DMS53 (cell line): Measurements from ENCODE around the gene LRPAP1.
"Not testable (repeated sequence)": the region's sequence is repeated elsewhere in the genome, so short reads cannot be mapped to it uniquely, and the experiment has no call there.

Experiments
- DNase-seq: peaks from one replicate; lab custom pipeline; 2025; lab: John Stamatoyannopoulos, UW

Gene LRPAP1

DNA sequence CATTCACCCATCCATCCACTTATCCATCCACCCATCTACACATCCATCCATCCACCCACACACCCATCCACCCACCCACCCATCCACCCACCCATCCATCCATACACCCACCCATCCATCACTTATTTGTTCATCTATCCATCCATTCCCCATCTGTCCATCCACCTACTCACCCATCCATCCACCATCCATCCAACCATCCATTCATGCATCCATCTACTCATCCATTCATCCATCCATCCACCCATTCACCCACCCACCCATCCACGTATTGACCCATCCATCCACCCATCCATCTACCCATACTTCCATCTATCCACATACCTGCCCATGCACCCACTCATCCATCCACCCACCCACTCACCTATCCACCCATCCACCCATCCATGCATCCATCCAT is 28.2 kb upstream of the LRPAP1 start:
- not testable (repeated sequence) for DNase-seq

DNA sequence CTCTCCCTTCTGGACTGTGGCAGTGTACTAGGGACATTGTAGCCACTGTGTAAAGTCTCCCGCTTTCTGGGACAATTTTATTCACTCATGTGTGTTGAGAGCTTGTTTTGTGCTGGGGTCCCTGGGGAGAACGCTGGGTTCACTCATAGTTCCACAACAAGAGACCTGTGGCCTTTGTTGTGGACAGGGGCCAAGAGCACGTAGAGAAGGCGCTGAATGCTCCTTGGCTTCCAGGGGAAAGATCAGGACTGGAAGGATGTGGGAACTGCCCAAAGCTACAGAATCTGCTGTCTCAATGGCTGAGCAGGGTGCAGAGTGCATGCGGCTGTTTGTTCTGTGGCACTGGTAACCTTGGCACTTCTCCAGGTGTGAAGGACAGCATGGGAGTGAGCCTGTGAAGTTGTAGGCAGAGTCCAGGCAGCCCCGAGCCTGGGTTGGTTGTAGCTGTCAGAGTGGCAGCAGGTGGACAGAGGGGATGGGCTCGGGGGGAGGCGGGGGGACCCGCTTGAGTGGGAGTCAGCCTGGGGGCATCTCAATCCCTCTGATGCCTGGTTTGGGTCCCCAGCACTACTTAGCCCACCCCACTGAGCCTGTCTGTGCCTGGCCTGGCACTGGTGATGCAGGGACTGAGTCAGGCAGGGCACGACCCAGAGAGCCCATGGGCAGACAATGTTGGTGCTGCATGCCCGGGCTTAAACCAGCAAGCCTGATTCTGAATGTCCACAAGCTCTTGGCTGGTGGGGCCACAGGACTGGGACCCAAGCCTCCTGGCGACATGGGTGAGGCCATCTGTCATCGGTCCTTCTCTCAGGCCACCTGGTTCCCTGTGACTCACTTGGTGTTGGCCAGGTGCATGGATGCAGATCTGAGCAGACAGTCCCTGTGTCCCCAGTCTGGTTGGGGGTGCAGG is 27.4 kb upstream of the LRPAP1 start:
- peak; percentile 26 for DNase-seq

DNA sequence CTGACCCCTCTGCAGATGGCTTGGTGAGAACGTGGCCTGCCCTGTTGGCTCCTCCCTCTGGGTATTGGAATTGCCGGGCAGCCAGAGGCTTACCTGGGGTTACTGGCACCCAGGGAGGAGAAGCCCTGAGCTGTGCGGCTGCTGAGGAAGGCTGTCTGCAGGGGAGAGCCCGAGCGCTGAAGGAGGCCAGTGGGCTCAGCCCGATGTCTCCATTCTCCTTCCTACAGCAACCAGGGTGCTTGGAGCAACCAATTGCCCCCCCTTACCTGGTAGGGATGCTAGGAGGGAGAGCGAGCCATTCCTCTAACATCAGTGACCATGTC is 26.3 kb upstream of the LRPAP1 start:
- DNase-seq = not testable (repeated sequence)

DNA sequence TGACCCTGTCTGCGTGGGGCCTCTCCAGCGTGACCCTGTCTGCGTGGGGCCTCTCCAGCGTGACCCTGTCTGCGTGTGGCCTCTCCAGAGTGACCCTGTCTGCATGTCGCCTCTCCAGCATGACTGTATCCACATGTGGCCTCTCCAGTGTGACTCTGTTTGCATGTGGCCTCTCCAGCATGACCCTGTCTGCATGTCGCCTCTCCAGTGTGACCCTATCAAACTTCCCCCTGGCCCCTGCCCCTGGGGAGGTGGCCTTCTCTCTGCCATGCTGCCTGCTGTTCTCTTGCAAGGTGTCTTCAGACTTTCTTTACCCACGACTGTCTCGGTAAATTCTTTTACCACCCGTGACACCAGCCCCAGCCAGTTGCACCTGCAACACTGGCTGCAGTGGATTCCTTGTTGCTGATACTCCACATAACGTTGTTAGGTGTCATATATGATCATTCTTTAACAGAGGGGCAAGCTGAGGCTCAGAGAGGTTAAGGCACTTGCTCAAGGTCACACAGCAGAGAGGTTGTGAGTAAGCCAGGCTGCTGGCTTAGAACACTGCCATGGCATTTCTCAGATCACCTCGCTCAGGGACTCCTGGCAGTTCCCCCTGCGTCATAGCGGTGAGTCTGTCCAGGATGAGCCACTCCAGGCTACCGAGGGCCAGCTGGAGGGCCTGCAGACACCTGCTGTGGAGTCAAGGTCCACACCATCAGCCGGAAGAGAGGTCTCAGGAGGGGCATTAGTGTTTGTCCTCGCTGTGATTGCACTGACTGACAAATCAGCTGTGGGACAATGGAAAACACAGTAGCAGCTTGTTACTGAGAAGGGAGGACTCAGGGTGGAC is 25.7 kb upstream of the LRPAP1 start:
- peak; percentile 79 for DNase-seq

DNA sequence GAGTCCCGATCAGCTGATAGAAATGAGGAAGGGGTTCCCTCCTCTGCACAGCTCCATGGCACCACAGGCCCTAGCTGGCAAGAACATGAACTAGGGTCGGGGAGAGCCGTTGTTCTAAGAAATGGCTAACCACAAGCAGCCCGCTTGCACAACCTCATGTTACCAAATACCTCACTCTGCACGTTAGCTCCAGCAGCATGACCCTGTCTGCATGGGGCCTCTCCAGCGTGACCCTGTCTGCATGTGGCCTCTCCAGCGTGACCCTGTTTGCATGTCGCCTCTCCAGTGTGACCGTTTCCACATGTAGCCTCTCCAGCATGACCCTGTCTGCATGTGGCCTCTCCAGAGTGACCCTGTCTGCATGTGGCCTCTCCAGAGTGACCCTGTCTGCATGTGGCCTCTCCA is 24.9 kb upstream of the LRPAP1 start:
- not testable (repeated sequence) for DNase-seq

DNA sequence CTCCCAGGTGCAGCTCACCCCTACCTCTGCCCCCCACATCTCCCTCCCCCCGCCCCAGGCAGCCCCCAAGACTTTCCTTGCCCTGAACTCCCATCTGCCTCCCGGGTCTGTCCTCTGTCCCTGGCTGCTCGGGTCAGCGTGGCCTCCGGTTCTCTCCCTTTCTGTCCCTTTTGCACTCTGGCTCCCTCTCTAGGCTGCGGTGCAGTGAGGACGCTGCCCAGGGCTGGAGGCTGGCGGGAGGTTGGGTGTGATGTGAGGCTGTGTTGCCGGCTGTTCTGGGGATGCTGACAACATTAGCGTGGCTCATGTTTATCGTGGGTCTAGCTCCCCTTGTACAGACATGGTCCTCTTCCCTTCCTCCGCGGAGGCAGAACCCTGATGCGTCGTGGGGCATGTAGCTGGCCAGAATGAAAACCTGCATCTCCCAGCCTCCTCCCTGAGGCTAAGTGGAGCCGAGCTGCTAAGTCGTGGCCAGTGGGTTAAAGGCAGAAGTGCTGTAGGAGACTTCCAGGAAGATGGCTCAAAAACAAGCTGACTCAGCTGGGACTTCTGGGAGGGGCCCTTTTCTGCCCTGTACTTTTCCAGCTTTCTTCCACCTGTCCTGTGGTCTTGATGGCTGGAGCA is 24.1 kb upstream of the LRPAP1 start:
- DNase-seq = peak; percentile 35

DNA sequence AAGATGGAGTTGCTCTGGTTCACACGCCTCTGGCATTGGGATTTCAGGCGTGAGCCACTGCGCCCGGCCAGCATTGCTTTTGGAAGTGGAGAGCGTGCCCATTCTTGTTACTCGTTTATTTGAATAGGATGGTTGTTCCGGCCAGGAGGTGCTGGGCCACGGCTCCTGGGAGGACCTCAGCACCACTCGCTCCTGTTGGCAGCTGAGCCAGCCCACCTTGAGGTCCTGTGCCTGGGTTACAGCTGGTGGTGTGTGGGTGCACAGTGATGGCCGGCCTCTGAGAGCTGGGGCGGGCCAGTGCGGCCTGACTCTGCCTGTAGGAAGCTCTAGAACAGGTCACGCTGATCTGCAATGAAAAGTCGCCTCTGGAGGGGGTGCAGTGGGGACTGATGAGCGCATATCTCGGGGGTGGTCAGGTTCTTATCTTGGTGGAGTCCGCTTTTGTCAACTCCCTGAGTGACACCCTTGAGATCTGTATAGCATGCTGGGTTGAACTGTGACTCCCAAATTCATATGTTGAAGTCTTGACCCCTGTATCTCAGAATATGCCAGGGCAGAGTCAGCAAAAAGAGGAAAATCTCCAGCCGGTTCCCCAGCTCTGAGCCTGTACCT is 23.3 kb upstream of the LRPAP1 start:
- not testable (repeated sequence) for DNase-seq

DNA sequence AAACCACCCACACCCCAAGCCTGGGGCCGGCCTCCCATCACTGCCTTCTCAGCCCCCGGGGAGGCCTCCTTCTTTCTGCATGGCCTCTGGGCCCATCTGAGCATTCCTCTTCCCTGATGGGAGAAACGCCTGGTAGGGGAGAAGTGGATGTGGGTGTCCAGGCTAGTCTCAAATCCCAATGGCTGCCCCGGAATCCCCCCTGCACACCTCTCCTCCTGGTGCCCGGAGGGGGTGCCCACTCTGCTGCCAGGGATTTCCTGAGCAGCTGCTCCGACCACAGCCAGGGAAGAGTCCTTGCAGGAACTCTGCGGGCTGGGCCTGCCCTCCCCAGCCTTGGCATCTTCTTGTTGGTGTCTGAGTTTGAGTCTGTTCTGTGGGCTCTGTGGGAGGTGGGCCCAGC is 19.1 kb upstream of the LRPAP1 start:
- DNase-seq = not testable (repeated sequence)

DNA sequence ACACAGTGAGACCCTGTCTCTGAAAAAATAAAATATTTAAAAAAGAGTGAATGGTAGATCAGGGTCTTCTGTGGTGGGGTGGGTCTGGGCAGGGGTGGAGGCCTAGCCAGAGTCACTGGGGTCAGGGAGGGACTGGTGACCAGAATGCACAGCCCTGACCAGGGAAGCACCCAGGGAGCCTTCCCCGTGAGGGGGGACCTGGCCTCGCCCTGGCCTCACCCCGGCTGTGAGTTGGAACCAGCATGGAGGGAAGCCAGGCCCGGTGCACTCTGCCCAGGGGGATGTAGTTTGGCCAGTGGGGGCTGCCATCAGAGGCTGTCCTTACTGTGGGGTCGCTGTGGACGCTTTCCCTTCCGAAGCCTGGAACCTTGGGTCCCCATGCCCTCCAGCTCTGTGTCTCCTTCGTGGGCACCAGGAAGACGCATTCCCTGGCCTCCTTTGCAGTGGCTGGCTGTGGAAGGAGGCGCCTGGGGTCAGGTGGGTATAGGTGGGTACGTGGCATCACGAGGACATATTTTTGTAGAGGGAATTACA is 18.6 kb upstream of the LRPAP1 start:
- not testable (repeated sequence) for DNase-seq

DNA sequence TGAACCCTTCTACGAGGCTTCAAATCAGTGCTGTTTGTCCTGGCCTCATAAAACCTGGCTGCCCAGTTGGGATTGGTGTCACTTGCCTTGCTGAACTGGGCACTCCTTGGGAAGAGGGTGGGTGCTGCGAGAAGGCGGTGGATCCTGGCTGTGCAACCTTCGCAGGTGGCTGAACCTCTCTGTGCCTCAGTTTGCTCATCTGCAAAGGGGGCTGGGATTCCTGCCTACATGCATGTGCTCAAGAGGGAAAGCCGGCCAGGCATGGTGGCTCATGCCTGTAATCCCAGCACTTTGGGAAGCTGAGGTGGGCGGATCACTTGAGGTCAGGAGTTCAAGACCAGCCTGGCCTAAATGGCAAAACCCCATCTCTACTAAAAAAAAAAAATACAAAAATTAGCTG is 17.8 kb upstream of the LRPAP1 start:
- not testable (repeated sequence) for DNase-seq

DNA sequence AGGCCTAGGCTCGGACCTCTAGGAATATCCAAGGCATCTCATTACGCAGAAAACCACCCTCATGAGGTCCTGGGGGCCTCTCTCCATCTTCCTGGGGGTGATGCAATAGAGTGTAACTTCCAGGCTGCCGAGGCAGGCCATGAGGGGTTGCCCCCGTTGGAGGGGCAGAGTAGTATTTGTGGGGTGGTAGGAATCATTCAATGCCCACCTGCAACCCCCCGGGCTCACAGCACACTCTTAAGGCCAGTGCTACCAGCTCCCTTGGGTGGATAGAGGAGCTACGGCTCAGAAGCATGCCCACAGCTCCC is 17.4 kb upstream of the LRPAP1 start:
- not testable (repeated sequence) for DNase-seq

DNA sequence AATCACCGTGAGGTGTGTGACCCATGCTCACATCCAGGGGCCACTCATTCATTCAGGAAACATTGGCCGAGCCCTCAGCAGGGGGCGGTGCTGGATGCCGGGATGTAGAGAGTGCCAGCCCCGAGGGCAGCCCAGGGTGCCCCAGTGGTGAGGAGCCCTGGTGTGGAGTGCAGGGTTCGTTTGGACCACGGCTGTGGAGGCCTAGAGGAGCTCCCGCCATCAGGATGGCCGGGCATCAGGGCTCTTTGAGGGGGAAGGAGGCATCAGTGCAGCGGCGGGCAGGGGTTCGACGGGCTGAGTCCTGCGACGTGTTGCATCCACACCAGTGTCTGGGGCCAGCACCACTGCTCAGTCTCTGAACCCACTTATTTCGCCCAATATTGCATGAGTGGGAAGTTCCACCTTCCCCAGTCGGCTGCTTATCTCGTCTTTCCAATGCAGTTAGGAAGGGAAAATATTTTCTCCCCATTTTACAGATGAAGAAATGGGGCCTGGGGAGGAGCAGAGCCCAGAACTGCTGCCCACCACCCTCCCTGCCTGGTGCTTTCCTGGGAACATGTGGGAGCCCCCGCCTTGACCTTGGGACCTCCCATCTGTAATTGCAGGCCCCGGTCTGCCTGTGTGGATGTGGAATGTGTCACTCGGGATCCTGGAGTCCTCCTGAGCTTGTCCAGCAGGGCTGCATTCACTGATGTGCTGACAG is 16.9 kb upstream of the LRPAP1 start:
- DNase-seq = not testable (repeated sequence)

DNA sequence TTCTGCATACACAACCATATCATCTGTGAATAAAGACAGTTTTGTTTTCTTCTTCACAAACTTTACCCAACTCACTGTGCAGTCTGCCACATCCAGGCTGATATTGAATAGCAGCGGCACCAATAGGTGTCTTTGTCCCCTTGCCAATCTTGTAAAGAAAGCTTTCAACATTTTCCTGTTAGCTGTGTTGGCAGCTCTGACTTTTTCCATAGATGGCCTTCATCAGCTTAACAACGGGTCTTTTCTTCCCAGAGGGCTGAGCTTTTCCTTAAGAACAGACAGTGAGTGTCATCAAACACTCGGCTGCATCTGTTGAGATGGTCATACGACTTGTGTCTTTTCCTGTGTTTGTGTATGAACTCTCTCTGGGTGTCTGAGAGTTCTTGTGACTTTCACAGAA is 14.5 kb upstream of the LRPAP1 start:
- not testable (repeated sequence) for DNase-seq

DNA sequence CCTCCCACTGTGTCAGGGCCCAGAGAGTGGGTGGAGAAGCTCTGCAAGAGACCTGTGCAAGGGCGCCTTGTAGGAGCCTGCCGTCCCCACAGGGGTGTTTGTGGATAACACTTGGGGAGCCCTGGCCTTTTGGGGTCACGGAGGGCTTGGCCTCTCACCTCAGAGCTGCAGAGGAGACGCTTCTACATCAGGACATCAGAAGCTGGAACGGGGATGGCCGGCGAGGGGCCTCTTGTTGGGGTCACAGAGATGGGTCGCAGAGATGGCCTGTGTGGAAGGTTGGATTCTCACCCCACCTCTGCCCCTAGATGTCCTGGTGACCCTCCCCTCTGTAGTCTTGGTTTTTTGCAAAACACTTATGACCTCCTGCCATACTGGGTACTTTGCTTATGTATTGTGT is 13.1 kb upstream of the LRPAP1 start:
- not testable (repeated sequence) for DNase-seq

DNA sequence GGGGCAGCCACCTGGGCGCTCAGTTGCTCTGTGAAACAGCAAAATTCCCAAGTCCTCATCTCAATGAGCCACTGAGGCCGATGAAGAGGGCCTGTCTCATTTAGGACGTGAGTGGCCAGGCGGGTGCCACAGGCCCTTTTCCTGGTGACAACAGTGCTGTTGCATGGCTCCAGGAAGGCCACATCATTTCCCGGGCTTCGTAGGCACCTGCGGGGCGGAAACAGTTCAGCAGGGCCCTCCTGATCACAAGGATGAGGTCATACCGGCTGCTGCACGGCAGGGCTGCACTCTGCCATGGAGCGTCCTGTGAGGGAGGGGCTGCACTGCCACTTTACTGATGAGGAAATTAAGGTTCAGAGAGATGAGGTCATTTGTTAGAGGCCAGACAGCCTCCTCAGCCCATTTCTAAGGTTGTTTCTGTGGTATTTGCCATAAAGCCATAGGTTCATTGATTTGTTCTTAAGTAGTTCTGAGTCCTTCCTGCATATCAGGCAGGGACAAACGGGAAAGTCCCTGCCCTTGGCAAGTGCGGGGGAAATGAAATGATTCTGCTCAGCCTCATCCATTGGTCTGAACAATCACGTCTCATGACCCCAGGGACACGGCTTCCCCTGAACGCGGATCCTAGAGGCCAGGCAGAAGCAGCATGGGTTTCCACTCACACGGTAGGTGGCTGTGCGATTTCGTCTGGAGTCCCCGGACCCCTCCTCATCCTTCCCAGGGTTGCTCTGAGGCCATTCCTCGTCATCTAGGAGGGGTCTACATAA is 12.2 kb upstream of the LRPAP1 start:
- DNase-seq = peak; percentile 84

DNA sequence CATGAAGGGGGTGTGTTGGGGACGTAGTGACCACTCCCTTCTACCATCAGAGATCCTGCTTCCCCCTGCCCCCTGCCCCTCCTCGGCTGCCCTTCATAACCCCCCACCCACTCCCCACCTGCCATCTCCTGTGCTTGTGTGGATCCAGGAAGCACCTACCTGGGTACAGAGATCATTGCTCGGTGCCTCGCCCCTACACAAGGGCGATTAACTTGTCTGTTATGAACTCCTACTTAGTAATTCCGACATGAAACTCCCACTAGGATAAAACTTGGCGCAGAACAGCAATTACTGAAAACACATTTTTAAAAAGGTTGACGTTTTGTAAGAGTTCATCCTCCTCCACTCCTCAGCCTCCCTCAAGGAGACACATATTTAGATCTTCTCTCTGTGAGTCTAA is 11.2 kb upstream of the LRPAP1 start:
- DNase-seq = not testable (repeated sequence)

DNA sequence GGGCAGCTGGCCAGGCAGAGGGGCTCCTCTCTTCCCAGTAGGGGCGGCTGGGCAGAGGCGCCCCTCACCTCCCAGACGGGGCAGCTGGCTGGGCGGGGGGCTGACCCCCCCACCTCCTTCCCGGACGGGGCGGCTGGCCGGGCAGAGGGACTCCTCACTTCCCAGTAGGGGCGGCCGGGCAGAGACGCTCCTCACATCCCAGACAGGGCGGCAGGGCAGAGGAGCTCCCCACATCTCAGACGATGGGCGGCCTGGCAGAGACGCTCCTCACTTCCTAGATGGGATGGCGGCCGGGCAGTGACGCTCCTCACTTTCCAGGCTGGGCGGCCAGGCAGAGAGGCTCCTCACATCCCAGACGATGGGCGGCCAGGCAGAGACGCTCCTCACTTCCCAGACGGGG is 6.7 kb upstream of the LRPAP1 start:
- not testable (repeated sequence) for DNase-seq

DNA sequence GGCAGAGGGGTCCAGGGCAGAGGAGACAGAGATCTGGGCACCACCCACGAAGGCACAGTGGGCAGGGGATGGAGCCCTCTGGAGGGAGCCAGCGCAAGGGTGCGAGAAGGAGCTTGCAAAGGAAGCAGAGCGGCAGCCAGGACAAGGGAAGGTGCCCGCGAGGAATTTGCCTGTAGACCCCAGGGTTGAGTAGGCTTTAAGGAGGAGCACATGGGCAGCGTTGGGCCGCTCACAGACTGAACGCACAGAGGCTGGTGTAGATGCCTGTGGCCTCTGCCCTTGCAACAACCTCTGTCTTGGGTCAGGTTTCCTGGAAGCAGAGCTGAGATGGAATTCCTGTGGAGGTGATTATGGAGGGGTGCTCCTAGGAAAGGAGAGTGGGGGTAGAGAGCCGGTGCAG is 3.6 kb upstream of the LRPAP1 start:
- not testable (repeated sequence) for DNase-seq

DNA sequence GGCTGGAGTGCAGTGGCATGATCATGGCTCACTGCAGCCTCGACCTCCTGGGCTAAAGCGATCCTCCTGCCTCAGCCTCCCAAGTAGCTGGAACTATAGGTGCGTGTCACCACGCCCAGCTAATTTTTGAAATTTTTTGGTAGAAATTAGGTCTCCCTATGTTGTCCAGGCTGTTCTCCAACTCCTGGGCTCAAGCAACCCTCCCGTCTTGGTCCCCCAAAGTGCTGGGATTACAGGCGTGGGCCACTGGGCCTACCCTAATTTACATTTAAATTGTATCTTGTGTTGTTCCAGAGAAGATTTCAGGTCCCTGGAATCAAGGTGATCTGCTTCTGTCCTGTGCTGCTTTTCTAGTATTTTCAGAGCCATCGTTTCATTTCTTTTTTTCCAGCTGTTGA is 1.2 kb upstream of the LRPAP1 start:
- no peak for DNase-seq

DNA sequence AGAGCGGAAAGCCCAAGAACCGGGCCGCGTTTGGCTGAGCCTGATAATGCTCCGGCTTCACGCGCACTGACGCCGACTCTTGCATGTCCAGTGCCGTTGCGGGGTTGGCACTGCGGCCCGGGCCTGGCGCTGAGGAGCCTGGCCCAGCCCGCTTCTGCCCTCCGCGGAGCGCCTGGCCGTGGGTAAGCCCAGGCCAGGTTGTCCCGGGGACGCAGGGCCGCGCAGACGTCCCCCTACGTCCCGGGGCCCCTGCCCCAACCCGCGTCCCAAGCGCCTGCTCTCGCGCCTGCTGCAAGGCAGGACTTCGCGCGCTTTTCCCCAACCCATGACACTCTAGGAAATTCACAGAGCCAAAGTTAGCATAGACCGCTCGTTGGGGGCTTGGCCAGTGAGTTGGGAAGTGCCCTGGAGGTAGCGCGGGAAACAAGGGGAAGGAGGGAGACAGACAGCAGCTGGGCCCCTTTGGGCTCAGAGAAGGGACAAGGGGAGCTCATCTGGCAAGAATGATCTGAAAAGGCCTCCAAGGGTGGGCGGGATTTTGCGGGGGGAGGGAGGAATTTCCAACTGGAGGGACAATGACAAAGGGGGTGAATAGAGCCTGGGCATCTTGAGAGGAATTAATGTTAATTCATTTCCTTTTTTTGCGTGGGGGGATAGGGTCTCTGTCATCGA is 665 bp upstream of the LRPAP1 start:
- DNase-seq = peak; percentile 96
